ENCODE results near the gene SCGB1A1.

DNA sequence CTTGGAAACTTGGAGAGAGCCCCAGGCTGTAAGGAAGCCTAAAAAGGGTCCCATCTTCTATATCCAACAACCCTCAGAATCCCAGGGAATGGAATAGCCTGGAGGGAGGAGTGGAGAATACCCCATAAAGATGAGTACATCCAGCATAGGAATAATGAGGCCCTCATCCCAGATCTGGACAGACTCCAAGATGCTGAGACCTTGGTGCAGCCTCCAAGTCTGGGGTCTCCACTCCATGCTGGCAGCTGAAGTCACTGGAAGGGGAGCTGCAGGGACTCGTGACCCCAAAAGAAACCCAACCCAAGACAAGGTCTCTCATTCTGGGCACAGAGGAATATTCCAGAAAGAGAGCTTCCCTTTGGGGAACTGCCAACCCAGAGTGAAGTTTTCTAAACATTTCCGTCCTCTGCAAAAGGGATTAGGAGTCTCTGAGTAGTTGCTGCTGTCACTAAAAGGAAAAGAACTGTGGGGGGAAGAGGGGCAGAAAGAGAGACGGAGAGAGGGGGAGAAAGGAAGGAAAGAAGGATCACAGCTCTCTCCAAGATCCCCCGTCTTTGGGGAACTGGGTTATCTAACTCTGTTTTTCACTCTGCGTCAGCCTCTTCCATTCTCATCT, 589 bp downstream of the SCGB1A1 start:
- TF ChIP-seq, protein P1, sequence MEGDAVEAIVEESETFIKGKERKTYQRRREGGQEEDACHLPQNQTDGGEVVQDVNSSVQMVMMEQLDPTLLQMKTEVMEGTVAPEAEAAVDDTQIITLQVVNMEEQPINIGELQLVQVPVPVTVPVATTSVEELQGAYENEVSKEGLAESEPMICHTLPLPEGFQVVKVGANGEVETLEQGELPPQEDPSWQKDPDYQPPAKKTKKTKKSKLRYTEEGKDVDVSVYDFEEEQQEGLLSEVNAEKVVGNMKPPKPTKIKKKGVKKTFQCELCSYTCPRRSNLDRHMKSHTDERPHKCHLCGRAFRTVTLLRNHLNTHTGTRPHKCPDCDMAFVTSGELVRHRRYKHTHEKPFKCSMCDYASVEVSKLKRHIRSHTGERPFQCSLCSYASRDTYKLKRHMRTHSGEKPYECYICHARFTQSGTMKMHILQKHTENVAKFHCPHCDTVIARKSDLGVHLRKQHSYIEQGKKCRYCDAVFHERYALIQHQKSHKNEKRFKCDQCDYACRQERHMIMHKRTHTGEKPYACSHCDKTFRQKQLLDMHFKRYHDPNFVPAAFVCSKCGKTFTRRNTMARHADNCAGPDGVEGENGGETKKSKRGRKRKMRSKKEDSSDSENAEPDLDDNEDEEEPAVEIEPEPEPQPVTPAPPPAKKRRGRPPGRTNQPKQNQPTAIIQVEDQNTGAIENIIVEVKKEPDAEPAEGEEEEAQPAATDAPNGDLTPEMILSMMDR (IDR thresholded peaks at IDR 0.05; ENCODE audit: insufficient read depth, low read length, poor library complexity, severe bottlenecking) = no peak
- no peak for TF ChIP-seq EZH2phosphoT487 (conservative IDR thresholded peaks at IDR 0.05; ENCODE audit: low read length)
